ENCODE data around the gene MEFV.

The MEFV gene

GRCh38 chr16:3304370-3304769 lies 47.9 kb upstream of the MEFV start:
- no peak overlapping the region for H2BK120ac ChIP-seq (ENCODE audit: low read depth, low read length)
- H3K14ac ChIP-seq (ENCODE audit: low read length in 2 of 2) = no peak overlapping the region
- H4K91ac ChIP-seq (ENCODE audit: low read length) = no peak overlapping the region
- peaks cover 33 to 65% of the 10 kb centered on the region in 2 experiments for H3K36me3 ChIP-seq (ENCODE audit: control insufficient read depth in 1 of 2, insufficient read depth in 2 of 2, low read depth in 1 of 2, low read length in 2 of 2)
- no peak overlapping the region for H2AFZ ChIP-seq (ENCODE audit: low read depth, low read length)
- no peak overlapping the region for H2BK12ac ChIP-seq (ENCODE audit: low read length in 2 of 2)
- H3K27ac ChIP-seq (ENCODE audit: low read length, poor library complexity, severe bottlenecking) = no peak overlapping the region
- no peak overlapping the region for H2BK15ac ChIP-seq (ENCODE audit: low read depth, poor library complexity, severe bottlenecking)
- H2BK5ac ChIP-seq (ENCODE audit: low read depth, low read length, poor library complexity, severe bottlenecking) = no peak overlapping the region
- no peaks in the 10 kb centered on the region for H3K27me3 ChIP-seq (ENCODE audit: control insufficient read depth in 1 of 2, insufficient read depth in 1 of 2, low read length in 2 of 2)
- H3K4ac ChIP-seq (ENCODE audit: low read depth in 1 of 2, low read length in 2 of 2) = peak overlapping the region in 1 of 2 experiments; percentile 95
- no peak overlapping the region for H3K23ac ChIP-seq (ENCODE audit: low read length in 2 of 2)
- peaks cover 7% of the 10 kb centered on the region for H3K4me1 ChIP-seq (ENCODE audit: control insufficient read depth, insufficient read depth, low read depth, low read length)
- peaks cover 74% of the 10 kb centered on the region for H3K9me3 ChIP-seq (ENCODE audit: control insufficient read depth, low read length)
- no peak overlapping the region for H4K8ac ChIP-seq (ENCODE audit: low read length)
- H3K18ac ChIP-seq (ENCODE audit: low read depth in 1 of 2, low read length in 2 of 2) = no peak overlapping the region
- peaks cover 34% of the 10 kb centered on the region for H3K79me1 ChIP-seq (replicated peaks; ENCODE audit: low read length, poor library complexity, severe bottlenecking)
- no peak overlapping the region for H2AK5ac ChIP-seq (ENCODE audit: low read length, severe bottlenecking)
- DNase-seq = peak; percentile 51
- H3K4me2 ChIP-seq (ENCODE audit: low read length, poor library complexity, severe bottlenecking) = peak overlapping the region; percentile 47
- H3K9ac ChIP-seq (ENCODE audit: low read length) = peak overlapping the region; percentile 93
- peak overlapping the region in 1 of 2 experiments; percentile 95 for H3K4me3 ChIP-seq (ENCODE audit: insufficient read depth in 1 of 2, low read depth in 1 of 2, low read length in 2 of 2)
- 64% methylated on average over 3 of the region's 4 CpGs for WGBS

GRCh38 chr16:3295783-3296182 lies 39.4 kb upstream of the MEFV start:
- Histone ChIP-seq H2BK5ac (ENCODE audit: low read depth, low read length, poor library complexity, severe bottlenecking) (no peak overlapping the region), H3K27ac (ENCODE audit: low read length, poor library complexity, severe bottlenecking) (no peak overlapping the region), H3K14ac (ENCODE audit: low read length in 2 of 2) (no peak overlapping the region), H3K4ac (ENCODE audit: low read depth in 1 of 2, low read length in 2 of 2) (no peak overlapping the region), H3K9me3 (ENCODE audit: control insufficient read depth, low read length) (peaks cover 86% of the 10 kb centered on the region), H3K4me2 (ENCODE audit: low read length, poor library complexity, severe bottlenecking) (no peak overlapping the region), H3K4me1 (ENCODE audit: control insufficient read depth, insufficient read depth, low read depth, low read length) (no peaks in the 10 kb centered on the region), H3K27me3 (ENCODE audit: control insufficient read depth in 1 of 2, insufficient read depth in 1 of 2, low read length in 2 of 2) (no peaks in the 10 kb centered on the region), H3K23ac (ENCODE audit: low read length in 2 of 2) (no peak overlapping the region), H2BK120ac (ENCODE audit: low read depth, low read length) (no peak overlapping the region), H3K36me3 (ENCODE audit: control insufficient read depth in 1 of 2, insufficient read depth in 2 of 2, low read depth in 1 of 2, low read length in 2 of 2) (peaks cover 46 to 72% of the 10 kb centered on the region in 2 experiments), H3K18ac (ENCODE audit: low read depth in 1 of 2, low read length in 2 of 2) (no peak overlapping the region), H3K4me3 (ENCODE audit: insufficient read depth in 1 of 2, low read depth in 1 of 2, low read length in 2 of 2) (no peak overlapping the region), H2AFZ (ENCODE audit: low read depth, low read length) (no peak overlapping the region), H3K79me1 (replicated peaks; ENCODE audit: low read length, poor library complexity, severe bottlenecking) (peaks cover 44% of the 10 kb centered on the region), H4K8ac (ENCODE audit: low read length) (no peak overlapping the region), H2BK15ac (ENCODE audit: low read depth, poor library complexity, severe bottlenecking) (no peak overlapping the region), H3K9ac (ENCODE audit: low read length) (no peak overlapping the region), H2BK12ac (ENCODE audit: low read length in 2 of 2) (no peak overlapping the region), H2AK5ac (ENCODE audit: low read length, severe bottlenecking) (no peak overlapping the region), H4K91ac (ENCODE audit: low read length) (no peak overlapping the region)
- no peak for DNase-seq
- WGBS = 99% methylated on average over 12 of the region's 13 CpGs

GRCh38 chr16:3295209-3295608 lies 38.8 kb upstream of the MEFV start:
- Histone ChIP-seq H2AFZ (ENCODE audit: low read depth, low read length) (no peak overlapping the region), H3K27ac (ENCODE audit: low read length, poor library complexity, severe bottlenecking) (no peak overlapping the region), H3K9me3 (ENCODE audit: control insufficient read depth, low read length) (peaks cover 86% of the 10 kb centered on the region), H4K8ac (ENCODE audit: low read length) (no peak overlapping the region), H2BK12ac (ENCODE audit: low read length in 2 of 2) (no peak overlapping the region), H3K4me2 (ENCODE audit: low read length, poor library complexity, severe bottlenecking) (no peak overlapping the region), H4K91ac (ENCODE audit: low read length) (no peak overlapping the region), H3K23ac (ENCODE audit: low read length in 2 of 2) (no peak overlapping the region), H3K9ac (ENCODE audit: low read length) (no peak overlapping the region), H3K36me3 (ENCODE audit: control insufficient read depth in 1 of 2, insufficient read depth in 2 of 2, low read depth in 1 of 2, low read length in 2 of 2) (peaks cover 49 to 72% of the 10 kb centered on the region in 2 experiments), H3K14ac (ENCODE audit: low read length in 2 of 2) (no peak overlapping the region), H2BK15ac (ENCODE audit: low read depth, poor library complexity, severe bottlenecking) (no peak overlapping the region), H2AK5ac (ENCODE audit: low read length, severe bottlenecking) (no peak overlapping the region), H3K27me3 (ENCODE audit: control insufficient read depth in 1 of 2, insufficient read depth in 1 of 2, low read length in 2 of 2) (no peaks in the 10 kb centered on the region), H3K18ac (ENCODE audit: low read depth in 1 of 2, low read length in 2 of 2) (no peak overlapping the region), H3K4ac (ENCODE audit: low read depth in 1 of 2, low read length in 2 of 2) (no peak overlapping the region), H3K4me1 (ENCODE audit: control insufficient read depth, insufficient read depth, low read depth, low read length) (no peaks in the 10 kb centered on the region), H3K4me3 (ENCODE audit: insufficient read depth in 1 of 2, low read depth in 1 of 2, low read length in 2 of 2) (peak overlapping the region in 1 of 2 experiments; percentile 38), H2BK120ac (ENCODE audit: low read depth, low read length) (no peak overlapping the region), H2BK5ac (ENCODE audit: low read depth, low read length, poor library complexity, severe bottlenecking) (no peak overlapping the region), H3K79me1 (replicated peaks; ENCODE audit: low read length, poor library complexity, severe bottlenecking) (peaks cover 47% of the 10 kb centered on the region)
- no peak for DNase-seq
- 97% methylated on average over 45 of the region's 45 CpGs for WGBS

GRCh38 chr16:3292604-3293003 lies 36.2 kb upstream of the MEFV start:
- Histone ChIP-seq H3K14ac (ENCODE audit: low read length in 2 of 2) (no peak overlapping the region), H3K23ac (ENCODE audit: low read length in 2 of 2) (no peak overlapping the region), H3K36me3 (ENCODE audit: control insufficient read depth in 1 of 2, insufficient read depth in 2 of 2, low read depth in 1 of 2, low read length in 2 of 2) (peaks cover 67 to 78% of the 10 kb centered on the region in 2 experiments), H3K9ac (ENCODE audit: low read length) (no peak overlapping the region), H3K4me2 (ENCODE audit: low read length, poor library complexity, severe bottlenecking) (no peak overlapping the region), H2BK5ac (ENCODE audit: low read depth, low read length, poor library complexity, severe bottlenecking) (no peak overlapping the region), H2BK120ac (ENCODE audit: low read depth, low read length) (no peak overlapping the region), H3K9me3 (ENCODE audit: control insufficient read depth, low read length) (peaks cover 83% of the 10 kb centered on the region), H4K91ac (ENCODE audit: low read length) (no peak overlapping the region), H2AFZ (ENCODE audit: low read depth, low read length) (no peak overlapping the region), H3K79me1 (replicated peaks; ENCODE audit: low read length, poor library complexity, severe bottlenecking) (peaks cover 63% of the 10 kb centered on the region), H3K18ac (ENCODE audit: low read depth in 1 of 2, low read length in 2 of 2) (no peak overlapping the region), H2BK15ac (ENCODE audit: low read depth, poor library complexity, severe bottlenecking) (no peak overlapping the region), H3K4me3 (ENCODE audit: insufficient read depth in 1 of 2, low read depth in 1 of 2, low read length in 2 of 2) (peak overlapping the region in 1 of 2 experiments; percentile 64), H4K8ac (ENCODE audit: low read length) (no peak overlapping the region), H3K27ac (ENCODE audit: low read length, poor library complexity, severe bottlenecking) (no peak overlapping the region), H3K27me3 (ENCODE audit: control insufficient read depth in 1 of 2, insufficient read depth in 1 of 2, low read length in 2 of 2) (no peaks in the 10 kb centered on the region), H2AK5ac (ENCODE audit: low read length, severe bottlenecking) (no peak overlapping the region), H2BK12ac (ENCODE audit: low read length in 2 of 2) (no peak overlapping the region), H3K4me1 (ENCODE audit: control insufficient read depth, insufficient read depth, low read depth, low read length) (no peaks in the 10 kb centered on the region), H3K4ac (ENCODE audit: low read depth in 1 of 2, low read length in 2 of 2) (no peak overlapping the region)
- 99% methylated on average over 3 of the region's 3 CpGs for WGBS
- DNase-seq = no peak

All from mesenchymal stem cell (in vitro differentiated cells and primary cell).